GM23338 (cell line): Measurements from ENCODE around the gene MAPK8. TPM values are rescaled to one million over a fixed set of nuclear protein-coding genes. Genes with fewer than 3 reads are reported as not detected.

Source experiments
- ATAC-seq: fragments of 200-7000 bp; cut with Tn5 transposase; 3 replicates; pipeline ENCODE4 v1.9.1; 2020
- DNase-seq: peaks from one replicate; pipeline ENCODE4 v3.0.0-alpha.2; 2015; ENCODE audit warnings: low spot score
- H2AFZ ChIP-seq: fragments of 200-600 bp; sonication (generic); 2 replicates; pipeline ENCODE4 v1.8.0; 2016; ENCODE audit warnings: antibody characterized with exemption, mild to moderate bottlenecking, moderate library complexity
- H3F3A ChIP-seq: fragments of 200-600 bp; sonication (generic); replicated peaks from 2 replicates; pipeline ENCODE4 v1.8.0; 2017; ENCODE audit warnings: antibody characterized with exemption, mixed run types, low read depth
- H3K27ac ChIP-seq: fragments of 200-600 bp; sonication (generic); 2 replicates; pipeline ENCODE4 v1.6.1; 2016; ENCODE audit warnings: low read depth
- H3K27me3 ChIP-seq: fragments of 200-600 bp; sonication (generic); 2 replicates; pipeline ENCODE4 v1.8.0; 2016; ENCODE audit warnings: mild to moderate bottlenecking, mixed run types, moderate library complexity; ENCODE audit not compliant: insufficient read depth
- H3K36me3 ChIP-seq: fragments of 200-600 bp; sonication (generic); 2 replicates; pipeline ENCODE4 v1.8.0; 2016; ENCODE audit warnings: mild to moderate bottlenecking; ENCODE audit not compliant: insufficient read depth
- H3K4me1 ChIP-seq: fragments of 200-600 bp; sonication (generic); 2 replicates; pipeline ENCODE4 v1.8.0; 2016; ENCODE audit warnings: mild to moderate bottlenecking, moderate library complexity; ENCODE audit not compliant: insufficient read depth
- H3K4me2 ChIP-seq: fragments of 200-600 bp; sonication (generic); 2 replicates; pipeline ENCODE4 v1.7.1; 2017; ENCODE audit warnings: mixed run types
- H3K4me3 ChIP-seq: fragments of 200-600 bp; sonication (generic); 2 replicates; pipeline ENCODE4 v1.6.1; 2016; ENCODE audit warnings: mixed run types
- H3K79me2 ChIP-seq: fragments of 200-600 bp; sonication (generic); replicated peaks from 2 replicates; pipeline ENCODE4 v1.8.0; 2017; ENCODE audit warnings: mild to moderate bottlenecking; ENCODE audit not compliant: insufficient read depth
- H3K9me2 ChIP-seq: fragments of 200-600 bp; sonication (generic); 2 replicates; pipeline ENCODE4 v1.8.0; 2017; ENCODE audit not compliant: insufficient read depth
- H4K20me1 ChIP-seq: fragments of 200-600 bp; sonication (generic); replicated peaks from 2 replicates; pipeline ENCODE4 v1.8.0; 2017; ENCODE audit warnings: mild to moderate bottlenecking; ENCODE audit not compliant: insufficient read depth
- H3K27ac Mint-ChIP-seq: 2 replicates; pipeline ENCODE4 v1.8.0; 2020; ENCODE audit warnings: inconsistent platforms, mild to moderate bottlenecking, moderate library complexity, mixed read lengths
- H3K27me3 Mint-ChIP-seq: 3 replicates; pipeline ENCODE4 v1.8.0; 2022; ENCODE audit warnings: low read depth, mild to moderate bottlenecking, moderate library complexity, mixed read lengths, inconsistent platforms; ENCODE audit not compliant: insufficient read depth, poor library complexity
- H3K36me3 Mint-ChIP-seq: 3 replicates; pipeline ENCODE4 v1.8.0; 2021; ENCODE audit warnings: low read depth, mild to moderate bottlenecking, inconsistent platforms, moderate library complexity, mixed read lengths
- H3K4me1 Mint-ChIP-seq: 3 replicates; pipeline ENCODE4 v1.8.0; 2020; ENCODE audit warnings: mild to moderate bottlenecking, inconsistent platforms, mixed read lengths
- H3K4me3 Mint-ChIP-seq: 3 replicates; pipeline ENCODE4 v1.8.0; 2021; ENCODE audit warnings: moderate library complexity, mild to moderate bottlenecking, inconsistent platforms, mixed read lengths
- H3K9me3 Mint-ChIP-seq: 3 replicates; pipeline ENCODE4 v1.8.0; 2020; ENCODE audit warnings: moderate library complexity, mild to moderate bottlenecking, inconsistent platforms, mixed read lengths
- CREB1 ChIP-seq: fragments of 250-450 bp; sonication (Bioruptor Pico); IDR thresholded peaks from 2 replicates; pipeline ENCODE4 v1.5.0; 2020; ENCODE audit warnings: low read depth, mild to moderate bottlenecking, moderate library complexity
- ETS1 ChIP-seq: IDR thresholded peaks from 2 replicates; pipeline ENCODE4 v1.6.1; 2016; ENCODE audit warnings: antibody characterized with exemption
- EZH2 ChIP-seq: fragments of 200-600 bp; sonication (generic); IDR thresholded peaks from one replicate; pipeline ENCODE4 v1.8.0; 2017; ENCODE audit warnings: antibody characterized with exemption, mild to moderate bottlenecking, low read depth; ENCODE audit not compliant: unreplicated experiment
- EZH2phosphoT487 ChIP-seq: fragments of 200-600 bp; sonication (generic); IDR thresholded peaks from one replicate; pipeline ENCODE4 v1.8.1; 2018; ENCODE audit warnings: antibody characterized with exemption; ENCODE audit not compliant: unreplicated experiment
- JUNB ChIP-seq: IDR thresholded peaks from one replicate; pipeline ENCODE4 v1.6.1; 2016; ENCODE audit warnings: antibody characterized with exemption; ENCODE audit not compliant: unreplicated experiment
- NANOG ChIP-seq: IDR thresholded peaks from 2 replicates; pipeline ENCODE4 v1.6.1; 2016; ENCODE audit warnings: antibody characterized with exemption, borderline replicate concordance
- POLR2AphosphoS5 ChIP-seq: IDR thresholded peaks from 2 replicates; pipeline ENCODE4 v1.6.1; 2016; ENCODE audit warnings: antibody characterized with exemption, low read depth
- REST ChIP-seq: IDR thresholded peaks from one replicate; pipeline ENCODE4 v1.6.1; 2018; ENCODE audit warnings: antibody characterized with exemption; ENCODE audit not compliant: unreplicated experiment
- STAT1 ChIP-seq: IDR thresholded peaks from one replicate; pipeline ENCODE4 v1.6.1; 2016; ENCODE audit warnings: antibody characterized with exemption; ENCODE audit not compliant: unreplicated experiment
- ZNF114 ChIP-seq: fragments of 250-450 bp; sonication (Bioruptor Pico); IDR thresholded peaks from 2 replicates; pipeline ENCODE4 v1.5.0; 2020; ENCODE audit warnings: mild to moderate bottlenecking, moderate library complexity
- ZNF331 ChIP-seq: fragments of 250-450 bp; sonication (Bioruptor Pico); IDR thresholded peaks from 2 replicates; pipeline ENCODE4 v1.5.0; 2020; ENCODE audit warnings: low read depth, mild to moderate bottlenecking, moderate library complexity
- ZNF462 ChIP-seq: fragments of 250-450 bp; sonication (Bioruptor Pico); IDR thresholded peaks from 2 replicates; pipeline ENCODE4 v1.5.0; 2020; ENCODE audit warnings: mild to moderate bottlenecking, moderate library complexity
- polyA plus RNA-seq: library from polyadenylated mRNA; unstranded; fragments of >200 nt; fragmentation: Nextera tagmentation; extraction: Ambion mirVana; gene quantifications from 2 replicates; pipeline ENCODE4 v1.2.1, GENCODE V29; 2016
- total RNA-seq: library from RNA; depleted of rRNA; stranded (reverse); fragments of >200 nt; shearing (Covaris generic); gene quantifications from 2 replicates; pipeline ENCODE4 v1.2.3, GENCODE V29; 2014

The MAPK8 gene
- total and polyA plus RNA-seq, 2 experiments from 2014 or later: 52.4 to 73.6 TPM

- H3K27me3 Mint-ChIP-seq: peaks cover 10% of the 10 kb centered on the region
- Histone ChIP-seq H3K4me2 (no peak overlapping the region), H3K27me3 (peaks cover 14% of the 10 kb centered on the region), H3K79me2 (no peaks in the 10 kb centered on the region), H4K20me1 (no peaks in the 10 kb centered on the region; the same call in 1 of the 2 replicates), H3K36me3 (no peaks in the 10 kb centered on the region), H3F3A (0 out of 2 replicates have a peak, but pooled peaks cover 3% of the 10 kb centered on the region), H3K4me3 (no peak overlapping the region), H2AFZ (no peak overlapping the region), H3K9me2 (no peaks in the 10 kb centered on the region), H3K4me1 (peaks cover 7% of the 10 kb centered on the region; the same call in 1 of the 2 replicates), H3K27ac (no peak overlapping the region)
- no peak for ATAC-seq
- no peak for DNase-seq
- H3K4me3 Mint-ChIP-seq: no peak overlapping the region
- peaks cover 6% of the 10 kb centered on the region; the same call in 2 of the 3 replicates for H3K36me3 Mint-ChIP-seq
- H3K4me1 Mint-ChIP-seq: peaks cover 26% of the 10 kb centered on the region
- peaks cover 3% of the 10 kb centered on the region; the same call in 1 of the 3 replicates for H3K9me3 Mint-ChIP-seq
- TF ChIP-seq ZNF462 (CRISPR knock-in tag): no peak
- no peak for TF ChIP-seq ZNF331
- no peak for TF ChIP-seq EZH2phosphoT487
- no peak for TF ChIP-seq JUNB
- no peak for TF ChIP-seq STAT1
- TF ChIP-seq POLR2AphosphoS5: no peak
- TF ChIP-seq REST: no peak
- TF ChIP-seq ETS1: no peak
- no peak for TF ChIP-seq ZNF114
- TF ChIP-seq EZH2: no peak
- TF ChIP-seq NANOG: no peak
- no peak for TF ChIP-seq CREB1
- H3K27ac Mint-ChIP-seq: no peak overlapping the region
Observed at GRCh38 chr10:48467669-48468068, 161.2 kb downstream of the MAPK8 start.
